GM03348 (cell line): ENCODE measurements around the gene IQSEC1.

Experiments
- DNase-seq: peaks from one replicate; pipeline ENCODE4 v3.0.0; 2012; ENCODE audit warnings: low spot score

IQSEC1 gene

DNA sequence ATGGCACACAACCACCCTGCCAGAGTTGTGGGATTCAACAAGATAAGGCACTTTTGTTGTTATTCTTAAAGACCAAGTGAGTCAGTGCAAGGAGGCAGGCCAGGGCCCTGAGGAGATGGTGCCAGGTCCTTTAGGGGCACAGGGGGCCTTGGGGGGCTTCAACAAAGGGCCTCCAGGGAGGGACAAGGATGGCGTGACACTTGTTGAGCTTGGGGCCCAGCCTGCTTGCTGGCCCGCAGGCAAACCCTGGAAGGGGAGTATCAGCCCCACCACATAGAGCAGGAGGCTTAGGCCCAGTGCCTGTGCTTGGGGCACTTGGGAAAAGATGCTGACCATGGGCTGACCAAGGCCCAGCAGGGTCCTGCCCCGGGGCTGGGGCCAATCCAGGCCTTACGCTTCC is 5.5 kb downstream of the IQSEC1 start:
- DNase-seq = no peak

DNA sequence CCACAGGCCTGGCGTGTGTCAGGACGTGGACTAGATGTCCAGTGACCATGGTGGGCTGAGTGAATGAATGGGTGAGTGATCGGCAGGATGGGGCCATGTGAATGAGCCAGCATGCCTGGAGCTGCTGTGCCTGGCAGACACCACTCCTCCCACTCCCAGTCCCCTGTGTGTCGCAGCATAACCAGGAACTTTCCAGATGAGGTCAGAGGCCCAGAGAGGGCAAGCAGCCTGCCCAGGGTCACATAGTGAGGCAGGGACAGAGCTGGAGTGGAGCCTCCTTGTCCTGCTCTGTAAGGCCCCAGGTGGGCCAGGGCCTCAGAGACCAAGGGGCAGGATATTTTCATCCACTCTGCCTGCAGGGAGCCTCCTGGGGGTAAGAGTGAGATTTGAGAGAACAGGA is 6.4 kb downstream of the IQSEC1 start:
- no peak for DNase-seq

DNA sequence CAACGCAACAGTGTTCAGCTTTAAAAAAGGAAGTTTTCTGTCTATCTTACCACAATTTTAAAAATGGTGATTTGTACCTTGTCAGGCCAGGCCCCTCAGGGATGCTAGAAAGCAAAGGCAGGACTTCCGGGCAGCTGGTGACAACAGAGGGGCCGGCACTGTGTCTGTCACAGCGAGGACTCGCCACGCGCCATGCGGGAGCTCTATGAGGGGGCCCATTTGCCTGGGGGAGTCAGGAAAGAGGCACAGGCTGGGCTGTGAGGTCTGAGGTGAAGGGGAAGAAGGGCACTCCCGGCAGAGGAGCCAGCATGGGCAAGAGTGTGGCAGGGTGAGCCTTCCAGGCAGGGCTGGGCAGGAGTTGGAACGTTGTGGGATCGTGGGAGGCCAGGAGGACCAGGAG is 7.0 kb downstream of the IQSEC1 start:
- no peak for DNase-seq

DNA sequence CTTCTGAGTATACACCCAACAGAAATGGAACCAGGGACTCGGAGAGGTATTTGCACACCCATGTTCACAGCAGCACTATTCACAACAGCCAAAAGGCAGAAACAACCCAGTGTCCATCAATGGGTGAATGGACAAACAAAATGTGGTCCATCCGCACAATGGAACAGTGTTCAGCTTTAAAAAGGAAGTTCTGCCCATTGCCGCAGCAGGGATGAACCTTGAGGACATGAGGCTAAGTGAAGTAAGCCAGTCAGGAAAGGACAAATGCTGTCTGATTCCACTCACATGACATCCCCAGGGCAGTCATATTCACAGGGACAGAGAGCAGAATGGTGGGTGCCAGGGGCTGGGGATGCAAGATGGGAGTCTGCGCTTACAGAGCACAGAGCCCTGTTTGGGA is 7.5 kb downstream of the IQSEC1 start:
- no peak for DNase-seq

DNA sequence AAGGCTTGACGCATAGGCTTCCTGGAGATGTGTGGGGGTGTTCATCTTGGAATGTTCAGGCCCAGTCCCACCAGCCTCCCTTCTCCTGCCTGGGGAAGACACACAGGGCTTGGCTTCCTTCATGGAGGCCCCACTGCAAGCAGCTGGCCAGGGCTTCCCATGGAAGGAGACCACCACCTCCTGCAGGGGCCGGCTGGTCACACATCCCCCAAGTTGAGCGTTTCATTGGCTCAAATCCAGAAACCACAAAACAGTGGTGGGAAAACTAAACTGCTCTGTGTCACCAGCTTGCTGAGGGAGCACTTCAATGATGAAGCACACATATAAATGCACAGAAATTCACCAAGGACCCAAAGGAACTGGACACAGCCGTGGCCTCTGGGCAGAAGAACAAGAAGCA is 8.3 kb downstream of the IQSEC1 start:
- no peak for DNase-seq

DNA sequence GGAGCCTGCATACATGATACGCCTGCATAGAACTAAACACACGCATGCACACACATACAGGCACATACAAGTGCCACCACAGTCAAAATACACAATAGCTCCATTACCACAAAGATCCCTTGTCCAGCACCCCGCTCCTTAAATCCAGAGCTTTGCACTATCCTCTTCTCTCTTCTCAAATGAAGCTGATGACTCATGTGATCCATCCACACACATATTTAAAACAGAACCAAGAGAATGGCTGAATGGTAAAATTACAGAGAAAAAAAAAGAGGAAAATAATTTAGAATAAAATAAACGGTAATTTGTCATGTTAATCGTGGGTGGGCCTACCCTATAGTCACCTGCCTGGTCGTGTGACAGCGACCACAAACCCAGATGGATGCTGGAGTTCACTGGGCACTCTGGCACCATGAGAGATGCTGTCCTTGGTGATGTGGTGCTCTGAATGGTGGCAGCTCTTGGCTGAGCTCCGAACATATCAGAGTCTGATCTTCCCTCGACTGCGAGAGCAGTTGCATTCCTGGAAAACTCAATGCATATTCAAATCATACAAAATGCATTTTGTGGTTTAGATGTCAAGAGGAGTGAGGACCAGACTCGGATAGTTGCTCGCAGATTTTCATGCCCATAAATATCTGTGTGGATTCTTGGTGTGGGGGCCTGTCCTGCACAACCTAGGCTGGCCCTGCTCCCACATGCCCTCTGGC is 8.9 kb downstream of the IQSEC1 start:
- DNase-seq = no peak

DNA sequence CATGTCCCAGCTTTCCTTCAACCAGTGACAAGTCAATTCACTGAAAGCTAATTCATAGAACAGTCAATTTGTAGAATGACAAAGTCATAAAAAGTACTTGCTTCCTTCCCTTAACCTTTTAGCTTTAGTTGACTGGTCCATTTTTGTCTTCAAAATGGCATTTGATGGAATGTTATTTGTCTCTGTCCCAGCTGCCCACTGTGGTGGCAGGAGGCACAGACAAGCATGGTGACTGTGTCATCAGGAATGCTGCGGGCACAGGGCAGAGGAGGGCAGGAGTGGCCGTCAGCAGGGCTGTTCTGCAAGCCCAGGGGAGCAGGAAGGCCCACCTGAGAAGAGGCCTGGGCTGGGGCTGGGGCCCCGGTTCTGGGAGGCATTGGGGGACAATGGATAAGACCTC is 10.0 kb downstream of the IQSEC1 start:
- no peak for DNase-seq

DNA sequence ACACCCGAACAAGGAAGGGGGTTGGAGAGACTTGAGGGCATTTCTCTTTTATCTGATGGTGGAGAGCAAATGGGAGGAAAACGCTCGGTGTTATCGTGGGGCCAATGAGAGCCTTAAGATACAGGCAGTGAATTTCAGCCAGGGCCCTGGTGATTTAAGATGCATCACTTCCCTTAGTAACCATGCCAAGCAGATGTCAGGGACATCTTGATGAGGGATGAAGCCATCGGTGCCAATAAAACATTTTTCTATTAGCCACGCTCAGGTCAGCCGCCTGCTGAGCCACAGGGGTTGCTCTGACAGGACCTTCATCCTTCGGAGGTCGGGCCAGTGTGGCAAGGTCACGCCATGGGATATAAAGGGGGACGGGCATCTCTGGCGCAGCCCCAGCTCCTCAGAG is 10.6 kb downstream of the IQSEC1 start:
- DNase-seq = no peak

DNA sequence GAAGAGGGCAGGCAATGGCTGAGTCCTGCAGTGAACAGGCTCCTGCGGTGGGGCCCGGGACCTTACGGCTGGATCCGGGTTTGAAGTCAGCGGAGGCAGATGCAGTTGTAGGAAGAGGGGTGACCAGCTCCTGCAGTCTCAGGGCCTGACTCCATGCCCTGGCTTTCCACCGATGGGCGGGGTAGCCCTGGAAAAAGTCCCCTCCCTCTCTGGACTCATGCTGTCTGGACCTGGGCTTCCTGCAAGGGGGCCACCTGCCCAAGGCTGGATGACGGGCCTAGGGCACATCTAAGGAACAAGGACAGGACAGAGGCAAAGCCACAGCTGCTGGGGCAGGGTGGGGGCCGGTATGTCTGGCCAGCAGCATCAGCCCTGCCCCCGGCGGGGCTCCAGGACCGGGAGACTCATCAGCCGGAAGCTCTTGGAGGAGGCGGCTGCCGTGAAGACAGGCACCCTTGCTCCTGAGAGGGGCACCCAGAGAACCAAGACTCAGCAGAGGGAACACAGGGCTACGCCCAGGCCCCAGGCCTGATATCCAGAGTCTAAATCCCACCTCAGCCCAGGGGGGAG is 12.8 kb downstream of the IQSEC1 start:
- no peak for DNase-seq

DNA sequence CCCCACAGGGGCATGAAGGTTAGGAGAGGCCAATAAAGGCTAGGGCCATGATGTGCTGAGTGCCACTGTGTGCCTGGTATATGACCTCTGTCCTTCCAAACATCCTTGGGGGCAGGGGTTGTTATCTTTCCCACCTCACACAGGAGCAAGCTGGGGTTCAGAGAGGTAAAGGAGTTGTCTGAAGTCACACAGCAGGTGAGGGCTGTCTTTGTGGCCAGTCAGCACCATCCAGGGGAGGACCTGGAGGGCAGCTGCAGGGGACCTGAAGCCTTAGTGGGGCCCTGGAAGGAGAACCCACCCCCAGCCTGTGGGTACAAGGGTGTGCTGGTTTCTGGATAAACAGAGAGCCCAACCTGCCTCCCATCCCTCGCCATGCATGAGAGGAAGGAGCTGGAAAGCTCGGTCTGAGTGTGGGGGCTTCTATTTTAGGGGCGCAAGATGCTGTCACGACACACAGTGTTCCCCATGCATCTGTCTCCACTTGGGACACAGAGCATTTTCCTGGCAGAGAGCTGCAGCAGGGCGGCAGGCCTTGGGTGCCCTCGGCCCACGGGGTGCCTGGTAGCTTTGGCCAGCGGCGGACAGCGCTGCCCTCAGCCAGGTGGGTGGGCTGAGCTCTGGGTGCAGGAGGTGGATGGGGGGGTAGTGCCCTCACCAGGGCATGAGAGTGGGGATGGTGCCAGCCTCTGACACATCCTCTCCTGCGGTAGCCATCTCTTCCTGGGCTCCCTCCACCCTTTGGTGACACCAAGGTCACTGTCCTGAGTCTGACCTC is 14.7 kb downstream of the IQSEC1 start:
- no peak for DNase-seq

DNA sequence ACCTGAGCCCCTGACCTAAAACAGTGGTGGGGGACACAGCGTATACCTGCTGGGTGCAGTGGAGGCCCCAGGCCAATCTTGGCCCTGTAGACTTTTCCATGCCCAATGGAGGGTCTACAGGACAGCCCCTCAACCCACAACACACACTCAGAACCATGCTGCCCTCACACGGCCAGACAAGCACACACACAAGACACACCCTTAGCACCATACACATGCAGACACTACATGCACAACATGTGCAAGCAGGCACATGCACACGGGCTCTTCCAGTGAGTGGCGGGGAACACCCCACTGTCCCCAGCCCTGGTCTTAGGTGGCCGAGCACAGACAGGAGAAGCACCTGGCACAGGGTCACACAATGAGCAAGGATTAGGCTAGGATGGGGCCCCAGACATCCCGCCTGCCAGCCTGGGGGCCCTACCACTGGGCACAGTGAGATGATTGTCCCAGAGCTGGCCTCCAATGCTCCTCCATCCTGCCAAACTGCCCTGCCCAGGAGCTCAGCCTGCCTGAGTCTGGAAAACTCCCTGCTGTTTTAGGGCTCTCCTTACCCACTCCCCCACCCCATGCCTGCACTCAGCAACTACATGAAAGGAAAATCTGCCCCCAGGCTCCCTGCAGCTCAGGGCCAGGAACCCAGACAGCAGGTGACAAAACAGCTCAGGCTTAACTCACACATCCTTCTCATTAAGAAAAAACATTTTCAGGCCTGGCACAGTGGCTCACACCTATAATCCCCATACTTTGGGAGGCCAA is 15.8 kb downstream of the IQSEC1 start:
- DNase-seq = no peak

DNA sequence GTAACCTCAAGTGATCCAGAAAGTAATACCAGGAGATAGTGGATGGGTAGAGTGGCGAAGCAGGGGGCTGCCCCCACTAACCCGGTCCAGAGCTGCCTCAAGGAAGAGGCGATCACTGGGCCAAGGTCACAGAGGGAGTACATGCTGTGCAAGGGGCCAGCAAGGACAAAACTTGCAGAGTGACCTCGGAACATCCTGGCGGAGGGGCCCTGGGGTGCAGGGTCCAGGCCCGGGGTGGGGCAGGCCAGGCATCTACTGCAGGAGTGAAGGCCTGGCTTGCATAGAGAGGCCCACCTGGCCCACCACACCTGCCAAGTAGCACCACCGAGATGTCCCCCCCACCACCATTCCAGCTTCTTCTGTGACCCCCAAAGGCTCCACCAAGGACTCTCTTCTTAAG is 17.6 kb downstream of the IQSEC1 start:
- no peak for DNase-seq

DNA sequence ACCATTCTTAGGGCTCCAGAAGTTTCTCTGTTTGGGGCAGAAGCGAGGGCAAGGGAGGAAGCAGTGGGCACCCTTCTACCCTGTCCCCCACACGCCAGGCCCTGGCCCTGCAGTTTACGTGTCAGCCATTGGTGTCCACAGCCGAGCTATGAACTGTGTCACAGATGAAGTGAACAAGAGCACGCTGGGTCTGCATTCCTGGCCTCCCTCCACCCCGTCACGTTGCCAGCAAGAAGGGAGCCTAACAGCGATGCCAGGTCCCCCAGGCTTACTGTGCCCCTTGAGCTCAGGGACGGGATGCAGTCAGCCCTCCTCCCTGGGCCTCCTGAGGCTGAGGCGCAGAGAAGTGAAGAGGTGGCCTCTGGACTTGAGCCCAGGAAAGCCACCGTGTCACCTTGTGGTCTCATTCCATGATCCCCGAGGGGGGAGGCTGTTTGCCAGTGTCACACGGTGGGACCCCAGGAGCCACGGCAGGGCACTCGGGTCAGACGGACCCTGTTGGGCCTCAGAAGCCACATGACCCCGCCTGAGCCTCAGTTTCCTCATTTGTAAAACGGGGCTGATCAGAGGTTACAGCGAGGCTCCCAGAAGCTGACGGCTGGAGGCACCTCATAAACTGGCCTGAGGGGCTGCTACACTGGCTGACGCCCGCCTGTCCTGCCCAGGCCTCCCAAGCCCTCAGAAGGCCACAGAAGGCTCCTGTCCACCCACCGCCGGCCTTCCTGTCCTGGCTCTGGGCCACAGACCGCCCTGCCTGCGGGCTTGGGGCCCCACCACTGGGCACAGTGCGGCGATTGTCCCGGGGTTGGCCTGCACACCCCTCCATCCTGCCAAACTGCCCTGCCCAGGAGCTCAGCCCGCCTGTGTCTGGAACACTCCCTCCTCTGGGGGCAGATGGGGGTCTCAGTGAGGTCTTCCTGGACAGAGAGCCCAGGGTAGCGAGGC is 18.6 kb downstream of the IQSEC1 start:
- DNase-seq = no peak

DNA sequence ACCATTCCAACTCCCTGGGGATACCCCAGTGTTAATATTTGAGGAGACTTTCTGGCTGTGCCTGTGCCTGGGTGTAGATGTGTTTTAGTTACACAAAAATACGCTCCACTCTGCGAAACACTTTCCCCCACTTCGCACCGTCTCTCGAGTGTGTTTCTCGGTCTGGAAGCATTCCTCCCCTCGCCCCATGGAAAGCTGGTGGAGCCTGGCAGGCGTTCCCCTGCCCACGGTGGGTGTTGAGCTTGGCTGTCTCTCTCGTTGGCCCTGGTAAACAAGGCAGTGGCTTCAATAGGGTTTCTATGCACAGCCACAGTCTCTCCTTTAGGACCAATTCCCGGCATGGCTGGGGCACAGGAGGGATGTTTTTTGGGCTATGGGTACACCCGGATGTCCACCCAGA is 19.3 kb downstream of the IQSEC1 start:
- no peak for DNase-seq

DNA sequence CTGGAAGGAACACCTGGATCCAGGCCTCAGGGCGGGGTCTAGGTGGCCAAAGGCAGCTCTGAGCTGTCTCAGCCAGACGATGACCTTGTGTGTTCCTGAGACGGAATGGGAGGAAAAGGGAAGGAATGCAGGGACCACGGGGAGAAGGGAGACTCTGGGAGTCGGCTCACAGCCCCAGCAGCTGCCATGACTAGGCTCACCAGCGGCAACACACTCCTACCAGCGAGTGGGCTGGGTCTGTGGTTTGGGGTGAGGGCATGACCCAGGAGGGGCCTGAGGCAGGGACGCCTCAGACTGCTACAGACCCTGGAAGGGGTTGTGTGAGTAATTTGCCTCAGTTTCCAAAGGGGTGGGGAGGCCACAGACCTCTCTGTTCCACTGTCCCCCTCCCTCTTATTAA is 19.8 kb downstream of the IQSEC1 start:
- DNase-seq = no peak

DNA sequence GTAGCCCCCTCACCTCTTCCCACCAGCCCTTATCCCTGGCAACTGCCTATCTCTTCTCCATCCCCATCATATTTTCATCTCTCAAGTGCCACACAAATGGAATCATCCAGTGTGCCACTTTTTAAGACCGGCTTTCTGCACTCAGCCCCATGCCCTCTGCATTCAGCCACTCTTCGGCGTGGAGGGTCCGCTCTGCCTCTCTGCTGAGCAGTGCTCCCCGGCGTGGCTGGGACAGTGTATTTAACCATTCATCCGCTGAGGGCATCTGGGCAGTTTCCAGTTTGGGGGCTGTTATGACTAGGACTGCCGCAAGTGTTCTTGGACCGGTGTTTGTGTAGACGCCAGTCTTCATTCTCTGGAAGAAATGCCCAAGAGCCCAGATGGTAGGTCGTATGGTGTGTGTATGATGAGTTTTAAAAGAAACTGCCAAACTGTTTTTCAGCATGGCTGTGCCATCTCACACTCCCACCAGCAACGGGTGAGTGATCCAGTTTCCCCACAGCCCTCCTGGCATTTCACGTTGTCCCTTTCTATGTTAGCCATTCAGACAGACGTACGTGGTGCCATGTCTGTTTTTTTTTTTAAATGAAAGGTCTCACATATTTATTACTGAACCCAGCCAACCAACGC is 20.9 kb downstream of the IQSEC1 start:
- DNase-seq = no peak

DNA sequence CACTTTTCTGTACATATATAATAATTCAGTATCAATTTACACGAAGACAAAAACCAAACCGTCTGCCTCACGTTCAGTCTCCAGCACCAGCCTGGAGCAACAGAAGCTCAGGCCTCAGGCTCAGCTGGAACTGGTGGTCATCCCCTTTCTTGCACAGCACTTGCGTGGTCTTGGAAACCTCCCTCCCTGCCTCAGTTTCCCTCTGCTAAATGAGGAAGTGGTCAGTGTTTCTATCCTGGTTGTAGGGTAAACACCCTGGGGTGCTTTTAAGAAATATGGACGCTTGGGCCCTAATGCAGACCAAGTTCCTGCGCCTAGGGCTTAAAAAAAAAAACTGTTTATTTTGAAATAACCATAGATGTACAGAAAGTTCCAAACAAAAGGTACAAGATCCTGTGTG is 21.6 kb downstream of the IQSEC1 start:
- no peak for DNase-seq

DNA sequence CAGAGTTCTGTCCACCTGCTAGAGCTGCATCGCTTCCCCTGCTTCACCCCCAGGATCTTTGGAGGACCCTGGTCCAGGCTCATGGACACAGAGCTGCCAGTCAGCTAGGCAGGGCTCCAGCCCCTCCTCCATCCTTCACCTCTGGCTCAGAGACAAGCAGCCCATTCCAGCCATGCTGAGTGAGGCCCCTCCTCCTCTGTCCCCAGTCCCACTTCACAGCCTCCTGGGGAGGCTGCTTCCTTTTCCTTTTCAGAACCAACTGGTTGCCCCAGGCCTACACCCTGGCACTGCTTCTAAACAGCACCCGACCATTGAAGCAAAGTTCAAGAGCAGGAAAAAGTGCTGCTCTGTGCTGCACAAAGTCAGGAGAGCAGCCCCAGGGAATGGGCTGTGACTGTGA is 22.2 kb downstream of the IQSEC1 start:
- DNase-seq = no peak

DNA sequence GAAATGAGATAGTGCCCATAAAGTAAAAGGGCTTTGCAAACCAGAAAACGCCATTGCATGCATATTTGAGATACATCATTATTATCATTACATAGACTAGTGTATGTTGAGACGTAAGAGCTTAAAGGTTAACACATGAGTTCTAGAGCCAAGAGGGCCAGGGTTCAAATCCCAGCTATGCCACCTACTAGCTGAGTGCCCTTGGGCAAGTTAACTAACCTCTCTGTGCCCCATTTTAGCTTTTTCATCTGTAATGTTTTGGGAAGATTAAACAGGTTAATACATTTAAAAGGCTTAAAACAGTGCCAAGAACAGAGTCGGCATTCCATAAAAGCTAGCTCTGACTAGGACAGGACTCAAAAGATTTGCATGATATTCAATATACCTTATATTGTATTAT is 22.8 kb downstream of the IQSEC1 start:
- no peak for DNase-seq

DNA sequence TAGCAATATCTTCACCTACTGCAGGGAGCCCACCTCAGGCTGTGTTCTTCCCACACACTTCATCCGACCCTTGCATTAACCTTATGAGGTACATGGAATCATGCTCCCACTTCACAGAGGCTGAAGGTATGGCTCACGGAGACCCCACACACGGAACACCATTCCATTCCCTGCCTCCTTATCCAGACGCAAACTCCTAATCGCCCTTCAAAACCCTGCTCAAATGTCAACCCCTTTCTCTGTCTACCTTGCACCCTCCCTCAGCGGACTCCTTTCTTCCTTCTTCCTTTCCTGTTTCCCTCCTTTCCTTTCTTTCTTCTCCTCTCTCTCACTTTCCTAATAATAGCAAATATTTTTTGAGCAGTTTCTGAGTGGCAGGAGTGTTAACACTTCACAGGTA is 23.8 kb downstream of the IQSEC1 start:
- DNase-seq = no peak
